IMR-90 (cell line): ENCODE results near the gene GPC5. TPM values are rescaled to one million over a fixed set of nuclear protein-coding genes. Genes with fewer than 3 reads are reported as not detected.

Source experiments
- ATAC-seq: fragments of 200-7000 bp; cut with Tn5 transposase; 2 replicates; pipeline ENCODE4 v1.9.1; 2020; ENCODE audit warnings: low read depth, mild to moderate bottlenecking, moderate library complexity
- BruUV-seq: library from RNA; stranded (reverse); fragments of 400-500 nt; replicated peaks from 2 replicates; lab custom pipeline; 2021; lab: Mats Ljungman, UMichigan
- CTCF ChIA-PET: fragments of 300-600 bp; formaldehyde crosslinking; extraction: SDS; loops from one replicate; lab custom pipeline; 2021; ENCODE audit warnings: antibody characterized with exemption; lab: Yijun Ruan, JAX
- POLR2A ChIA-PET: fragments of 300-600 bp; sonication (Branson Sonifier 250); formaldehyde crosslinking; loops from one replicate; lab custom pipeline; 2022; ENCODE audit warnings: antibody characterized with exemption; ENCODE audit not compliant: unreplicated experiment; lab: Charles Lee
- DNase-seq: peaks from one replicate; pipeline ENCODE4 v3.0.0; 2013
- H2AFZ ChIP-seq: replicated peaks from 2 replicates; pipeline ENCODE3; 2013; ENCODE audit warnings: low read length, mild to moderate bottlenecking; ENCODE audit not compliant: poor library complexity
- H2AK5ac ChIP-seq: 2 replicates; pipeline ENCODE4 v1.6.1; 2013; ENCODE audit warnings: low read depth, low read length, inconsistent platforms
- H2AK9ac ChIP-seq: replicated peaks from 2 replicates; pipeline ENCODE3; 2013; ENCODE audit warnings: mild to moderate bottlenecking, low read depth, low read length, moderate library complexity; ENCODE audit not compliant: poor library complexity
- H2BK120ac ChIP-seq: 2 replicates; pipeline ENCODE4 v1.6.1; 2013; ENCODE audit warnings: low read depth, low read length, inconsistent platforms
- H2BK15ac ChIP-seq: 3 replicates; pipeline ENCODE4 v1.6.1; 2013; ENCODE audit warnings: low read depth, low read length, inconsistent platforms
- H2BK20ac ChIP-seq: 2 replicates; pipeline ENCODE4 v1.6.1; 2013; ENCODE audit warnings: low read depth, mild to moderate bottlenecking, inconsistent platforms, low read length, moderate library complexity
- H2BK5ac ChIP-seq: 2 replicates; pipeline ENCODE4 v1.6.1; 2013; ENCODE audit warnings: mild to moderate bottlenecking, low read depth, low read length, inconsistent platforms; ENCODE audit not compliant: poor library complexity, severe bottlenecking
- H3K14ac ChIP-seq: replicated peaks from 2 replicates; pipeline ENCODE4 v1.6.1; 2013; ENCODE audit warnings: low read depth, low read length, inconsistent platforms
- H3K18ac ChIP-seq: 2 replicates; pipeline ENCODE4 v1.6.1; 2013; ENCODE audit warnings: low read depth, low read length, control low read depth
- H3K23ac ChIP-seq: 2 replicates; pipeline ENCODE4 v1.6.1; 2013; ENCODE audit warnings: low read depth, low read length, inconsistent platforms
- H3K27ac ChIP-seq: 2 replicates; pipeline ENCODE4 v1.5.1; 2013; ENCODE audit warnings: mild to moderate bottlenecking, control low read depth, low read length; ENCODE audit not compliant: insufficient read depth
- H3K27me3 ChIP-seq: 2 replicates; pipeline ENCODE4 v1.6.1; 2013; ENCODE audit warnings: low read length; ENCODE audit not compliant: control insufficient read depth, insufficient read depth
- H3K36me3 ChIP-seq: 2 replicates; pipeline ENCODE4 v1.6.1; 2013; ENCODE audit warnings: low read length, mixed read lengths; ENCODE audit not compliant: control insufficient read depth, insufficient read depth
- H3K4ac ChIP-seq: 2 replicates; pipeline ENCODE4 v1.6.1; 2013; ENCODE audit warnings: low read depth, low read length, inconsistent platforms
- H3K4me1 ChIP-seq: 2 replicates; pipeline ENCODE4 v1.6.1; 2013; ENCODE audit warnings: low read length, mixed read lengths; ENCODE audit not compliant: control insufficient read depth, insufficient read depth
- H3K4me2 ChIP-seq: 2 replicates; pipeline ENCODE4 v1.6.1; 2013; ENCODE audit warnings: low read depth, mild to moderate bottlenecking, control low read depth, low read length, moderate library complexity
- H3K4me3 ChIP-seq: 2 replicates; pipeline ENCODE4 v1.5.1; 2013; ENCODE audit warnings: low read depth, mild to moderate bottlenecking, control low read depth, low read length, moderate library complexity; ENCODE audit not compliant: insufficient read depth
- H3K56ac ChIP-seq: 2 replicates; pipeline ENCODE4 v1.6.1; 2013; ENCODE audit warnings: low read length, inconsistent platforms; ENCODE audit not compliant: insufficient read depth; ENCODE audit errors: extremely low read depth
- H3K79me1 ChIP-seq, 2 experiments: 2 replicates each; pipeline ENCODE4 v1.6.1; 2013; ENCODE audit warnings: low read length in 2 of 2, inconsistent platforms in 1 of 2, low read depth in 1 of 2
- H3K9ac ChIP-seq: 2 replicates; pipeline ENCODE4 v1.6.1; 2013; ENCODE audit warnings: low read depth, low read length, control low read depth
- H3K9me1 ChIP-seq: 2 replicates; pipeline ENCODE4 v1.6.1; 2013; ENCODE audit warnings: low read length, inconsistent platforms; ENCODE audit not compliant: insufficient read depth
- H3K9me3 ChIP-seq: 2 replicates; pipeline ENCODE4 v1.6.1; 2013; ENCODE audit warnings: low read length; ENCODE audit not compliant: control insufficient read depth, insufficient read depth
- H4K20me1 ChIP-seq: 2 replicates; pipeline ENCODE4 v1.6.1; 2013; ENCODE audit warnings: low read length, inconsistent platforms; ENCODE audit not compliant: insufficient read depth
- H4K5ac ChIP-seq: 2 replicates; pipeline ENCODE4 v1.6.1; 2013; ENCODE audit warnings: mild to moderate bottlenecking, low read depth, low read length, control low read depth
- H4K8ac ChIP-seq, 2 experiments: 2 replicates each; pipeline ENCODE4 v1.6.1; 2013; ENCODE audit warnings: low read depth in 2 of 2, low read length in 2 of 2, control low read depth in 1 of 2, inconsistent platforms in 1 of 2
- H4K91ac ChIP-seq: 2 replicates; pipeline ENCODE4 v1.6.1; 2013; ENCODE audit warnings: low read depth, low read length, inconsistent platforms; ENCODE audit not compliant: insufficient read depth
- BHLHE40 ChIP-seq: fragments of 150-350 bp; IDR thresholded peaks from 2 replicates; pipeline ENCODE4 v1.6.1; 2016; ENCODE audit warnings: mild to moderate bottlenecking, low read depth, low read length
- CEBPB ChIP-seq: IDR thresholded peaks from 2 replicates; pipeline ENCODE4 v1.6.1; 2012; ENCODE audit warnings: low read depth, low read length, improper control_type of control experiment
- FOS ChIP-seq: fragments of 150-350 bp; IDR thresholded peaks from 2 replicates; pipeline ENCODE4 v1.6.1; 2016; ENCODE audit warnings: low read depth, low read length
- MAFK ChIP-seq: IDR thresholded peaks from 2 replicates; pipeline ENCODE4 v1.6.1; 2012; ENCODE audit warnings: low read depth, low read length, improper control_type of control experiment
- MAZ ChIP-seq: IDR thresholded peaks from 2 replicates; pipeline ENCODE4 v1.6.1; 2012; ENCODE audit warnings: low read depth, mild to moderate bottlenecking, low read length, improper control_type of control experiment, moderate library complexity, borderline replicate concordance
- MXI1 ChIP-seq: IDR thresholded peaks from 2 replicates; pipeline ENCODE4 v1.6.1; 2012; ENCODE audit warnings: low read depth, mild to moderate bottlenecking, low read length, moderate library complexity, borderline replicate concordance
- NFE2L2 ChIP-seq: fragments of 150-350 bp; IDR thresholded peaks from 2 replicates; pipeline ENCODE4 v1.6.1; 2016; ENCODE audit warnings: low read depth, mild to moderate bottlenecking, low read length
- POLR2A ChIP-seq: IDR thresholded peaks from 2 replicates; pipeline ENCODE4 v1.6.1; 2012; ENCODE audit warnings: mild to moderate bottlenecking, low read depth, low read length
- RAD21 ChIP-seq: IDR thresholded peaks from 2 replicates; pipeline ENCODE4 v1.6.1; 2012; ENCODE audit warnings: low read length, improper control_type of control experiment
- RCOR1 ChIP-seq: IDR thresholded peaks from 2 replicates; pipeline ENCODE4 v1.6.1; 2012; ENCODE audit warnings: mild to moderate bottlenecking, low read length, improper control_type of control experiment; ENCODE audit not compliant: insufficient replicate concordance
- RFX5 ChIP-seq: IDR thresholded peaks from 2 replicates; pipeline ENCODE4 v1.8.0; 2012; ENCODE audit warnings: low read depth, mild to moderate bottlenecking, low read length, moderate library complexity
- WGBS, 2 experiments: methylation state at CpG; one replicate each; pipeline versions ENCODE4 v1.1.5 to v1.1.7; 2013; ENCODE audit warnings: missing lambda C conversion rate in 2 of 2; ENCODE audit not compliant: insufficient read length in 1 of 2; ENCODE audit errors: extremely low coverage in 2 of 2; 5-methylcytosine and 5-hydroxymethylcytosine counted together
- dilution Hi-C: fragments of 300-500 bp; cut with HindIII; formaldehyde crosslinking; loops from one replicate; pipeline ENCODE4 v1.14.3; 2018; ENCODE audit warnings: low sequenced_read_pairs; ENCODE audit not compliant: unreplicated experiment
- in situ Hi-C: fragments of 300-500 bp; cut with MboI; formaldehyde crosslinking; loops from 3 replicates; pipeline ENCODE4 v1.14.3; 2019; ENCODE audit warnings: low sequenced_read_pairs, inconsistent platforms, mixed read lengths
- intact Hi-C: fragments of 100-400 bp; cut with micrococcal nuclease; formaldehyde crosslinking; loops from 2 replicates; pipeline ENCODE4 v1.10.0; 2022
- polyA plus RNA-seq, 3 experiments: library from polyadenylated mRNA; depleted of rRNA; stranded (reverse); fragments of >200 nt; gene quantifications; 2 replicates each; pipeline ENCODE4 v1.2.3, GENCODE V29; 2012; ENCODE audit warnings: low replicate concordance in 1 of 3
- total RNA-seq: library from RNA; depleted of rRNA; stranded (reverse); fragments of >200 nt; gene quantifications from 2 replicates; pipeline ENCODE4 v1.2.3, GENCODE V29; 2012
- TF ChIP-seq, protein P1 (sequence below): conservative IDR thresholded peaks from 2 replicates; pipeline ENCODE4 v1.5.1; 2012; ENCODE audit warnings: mild to moderate bottlenecking, low read depth, low read length, improper control_type of control experiment
- TF ChIP-seq, protein P2 (sequence below): fragments of 150-350 bp; IDR thresholded peaks from 2 replicates; pipeline ENCODE4 v1.6.1; 2017; ENCODE audit warnings: mild to moderate bottlenecking, antibody characterized with exemption, low read length, low read depth

GPC5 gene
- total and polyA plus RNA-seq, 2 of the 4 experiments (the other 2 are of a cell fraction) = 0.94 to 1.8 TPM

DNA sequence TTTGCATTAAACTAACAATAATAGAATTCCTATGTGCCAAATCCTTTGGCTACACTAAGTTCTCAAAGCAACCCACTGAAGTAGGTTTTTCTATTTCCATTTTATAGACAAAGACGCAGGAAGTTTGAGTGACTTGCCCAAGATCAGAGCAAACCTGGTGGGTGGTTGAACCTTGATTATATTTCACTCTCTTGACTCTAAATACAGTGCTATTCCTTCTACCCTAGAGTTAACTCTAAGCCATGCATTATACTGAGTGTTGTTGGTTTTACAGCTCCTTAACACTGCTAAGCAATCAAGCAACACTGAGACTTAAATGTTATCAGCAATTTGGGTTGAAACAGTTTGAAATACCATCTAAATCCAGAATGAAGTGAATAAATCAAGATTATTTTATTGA lies 1014.6 kb downstream of the GPC5 start:
- H3K56ac ChIP-seq = no peak overlapping the region
- intact Hi-C loops (no loop called here), dilution Hi-C loops (no loop called here), in situ Hi-C loops (no loop called here)
- no peak overlapping the region for H3K9ac ChIP-seq
- H2BK20ac ChIP-seq = no peak overlapping the region
- TF ChIP-seq MAZ (no peak), FOS (no peak), CEBPB (no peak), MAFK (no peak), RAD21 (no peak), RCOR1 (no peak), NFE2L2 (no peak), BHLHE40 (no peak), POLR2A (no peak), MXI1 (no peak), RFX5 (no peak)
- TF ChIP-seq, protein P1, sequence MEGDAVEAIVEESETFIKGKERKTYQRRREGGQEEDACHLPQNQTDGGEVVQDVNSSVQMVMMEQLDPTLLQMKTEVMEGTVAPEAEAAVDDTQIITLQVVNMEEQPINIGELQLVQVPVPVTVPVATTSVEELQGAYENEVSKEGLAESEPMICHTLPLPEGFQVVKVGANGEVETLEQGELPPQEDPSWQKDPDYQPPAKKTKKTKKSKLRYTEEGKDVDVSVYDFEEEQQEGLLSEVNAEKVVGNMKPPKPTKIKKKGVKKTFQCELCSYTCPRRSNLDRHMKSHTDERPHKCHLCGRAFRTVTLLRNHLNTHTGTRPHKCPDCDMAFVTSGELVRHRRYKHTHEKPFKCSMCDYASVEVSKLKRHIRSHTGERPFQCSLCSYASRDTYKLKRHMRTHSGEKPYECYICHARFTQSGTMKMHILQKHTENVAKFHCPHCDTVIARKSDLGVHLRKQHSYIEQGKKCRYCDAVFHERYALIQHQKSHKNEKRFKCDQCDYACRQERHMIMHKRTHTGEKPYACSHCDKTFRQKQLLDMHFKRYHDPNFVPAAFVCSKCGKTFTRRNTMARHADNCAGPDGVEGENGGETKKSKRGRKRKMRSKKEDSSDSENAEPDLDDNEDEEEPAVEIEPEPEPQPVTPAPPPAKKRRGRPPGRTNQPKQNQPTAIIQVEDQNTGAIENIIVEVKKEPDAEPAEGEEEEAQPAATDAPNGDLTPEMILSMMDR = no peak
- TF ChIP-seq, protein P2, sequence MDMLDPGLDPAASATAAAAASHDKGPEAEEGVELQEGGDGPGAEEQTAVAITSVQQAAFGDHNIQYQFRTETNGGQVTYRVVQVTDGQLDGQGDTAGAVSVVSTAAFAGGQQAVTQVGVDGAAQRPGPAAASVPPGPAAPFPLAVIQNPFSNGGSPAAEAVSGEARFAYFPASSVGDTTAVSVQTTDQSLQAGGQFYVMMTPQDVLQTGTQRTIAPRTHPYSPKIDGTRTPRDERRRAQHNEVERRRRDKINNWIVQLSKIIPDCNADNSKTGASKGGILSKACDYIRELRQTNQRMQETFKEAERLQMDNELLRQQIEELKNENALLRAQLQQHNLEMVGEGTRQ = no peak
- H2BK15ac ChIP-seq = no peak overlapping the region
- no peaks in the 10 kb centered on the region for H3K4me1 ChIP-seq
- no peak overlapping the region for H3K4me3 ChIP-seq
- H3K4me2 ChIP-seq = no peak overlapping the region
- no peak overlapping the region for H3K27ac ChIP-seq
- no peak overlapping the region for H2AFZ ChIP-seq
- H3K14ac ChIP-seq = no peak overlapping the region
- H3K27me3 ChIP-seq = no peaks in the 10 kb centered on the region
- WGBS, 2 experiments = no CpG with 5 or more reads among the region's 1 CpG
- no peak overlapping the region for H4K8ac ChIP-seq
- no peaks in the 10 kb centered on the region; the same call in 1 of the 2 replicates for H3K9me3 ChIP-seq
- no peaks in the 10 kb centered on the region for H3K36me3 ChIP-seq
- BruUV-seq = no TSS peak
- H2BK5ac ChIP-seq = no peak overlapping the region
- ATAC-seq = no peak
- no peak overlapping the region for H2AK9ac ChIP-seq
- H4K20me1 ChIP-seq = no peaks in the 10 kb centered on the region
- CTCF ChIA-PET = no interaction called here
- H4K5ac ChIP-seq = no peak overlapping the region
- no peak overlapping the region for H3K18ac ChIP-seq
- POLR2A ChIA-PET = no interaction called here
- no peak overlapping the region for H3K4ac ChIP-seq
- no peak overlapping the region for H2AK5ac ChIP-seq
- no peaks in the 10 kb centered on the region for H3K79me1 ChIP-seq
- H3K23ac ChIP-seq = no peak overlapping the region
- H3K9me1 ChIP-seq = no peaks in the 10 kb centered on the region
- H4K91ac ChIP-seq = no peak overlapping the region
- H2BK120ac ChIP-seq = no peak overlapping the region
- no peak for DNase-seq
